CD4-positive, alpha-beta T cell treated with Interleukin-15 for 4 hours (primary cell): ENCODE measurements around the gene BCL2L2.

Experiments
- DNase-seq: peaks from one replicate; pipeline ENCODE4 v3.0.0-alpha.2; 2020; ENCODE audit warnings: low spot score

The BCL2L2 gene

DNA sequence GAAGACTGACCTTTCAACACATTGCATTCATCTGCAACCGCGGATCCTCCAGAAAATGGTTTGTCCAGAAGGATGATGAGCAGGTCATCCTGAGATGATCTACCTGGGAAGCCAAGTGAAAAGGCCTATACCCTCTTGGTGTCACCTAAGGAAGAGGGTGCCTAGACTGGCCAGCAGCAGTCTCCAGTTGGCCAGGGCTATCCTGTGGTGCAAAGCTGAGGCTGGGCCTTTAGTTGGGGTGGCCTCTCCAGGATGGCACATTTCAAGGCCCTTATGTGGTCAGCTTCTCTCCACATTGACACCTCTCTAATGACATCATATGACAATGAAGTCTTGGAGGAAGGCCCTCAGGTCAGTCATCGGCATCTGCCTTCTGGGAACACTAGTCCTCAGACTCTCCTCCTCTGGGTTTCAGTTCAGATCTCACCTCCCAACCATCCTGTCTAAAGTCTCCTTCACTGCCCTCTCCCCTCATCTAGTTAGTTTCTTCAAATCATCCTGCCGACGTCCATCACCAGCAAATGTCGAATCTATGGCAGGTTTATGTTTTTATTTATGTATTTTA, 49.3 kb downstream of the BCL2L2 start:
- DNase-seq, result no peak

DNA sequence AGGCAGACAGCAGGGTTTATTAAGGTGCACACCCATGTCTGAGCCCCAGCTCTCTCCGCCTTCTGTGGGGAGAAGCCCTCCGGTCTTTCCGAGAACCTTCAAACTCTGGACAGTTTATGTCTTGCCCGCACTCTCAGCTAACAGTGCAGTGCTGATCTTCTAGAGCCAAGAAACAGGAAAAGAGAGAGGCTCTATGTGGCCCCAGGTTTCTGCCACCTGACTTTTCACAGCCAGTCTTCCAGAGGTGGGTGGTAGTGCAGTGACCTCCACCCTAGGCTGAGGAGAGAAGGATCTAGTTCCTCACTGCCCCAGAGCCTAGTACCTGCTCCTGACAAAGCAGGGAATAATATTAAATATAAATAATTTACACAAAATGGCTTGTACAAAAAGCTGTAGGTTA, 50.0 kb downstream of the BCL2L2 start:
- DNase-seq, result no peak

- DNase-seq, result no peak
Measured at GRCh38 chr14:23357261-23357660, 50.6 kb downstream of the BCL2L2 start.

GRCh38 chr14:23358042-23358441, 51.4 kb downstream of the BCL2L2 start:
- DNase-seq, result no peak

GRCh38 chr14:23358553-23359166, 52.0 kb downstream of the BCL2L2 start:
- DNase-seq, result no peak

DNA sequence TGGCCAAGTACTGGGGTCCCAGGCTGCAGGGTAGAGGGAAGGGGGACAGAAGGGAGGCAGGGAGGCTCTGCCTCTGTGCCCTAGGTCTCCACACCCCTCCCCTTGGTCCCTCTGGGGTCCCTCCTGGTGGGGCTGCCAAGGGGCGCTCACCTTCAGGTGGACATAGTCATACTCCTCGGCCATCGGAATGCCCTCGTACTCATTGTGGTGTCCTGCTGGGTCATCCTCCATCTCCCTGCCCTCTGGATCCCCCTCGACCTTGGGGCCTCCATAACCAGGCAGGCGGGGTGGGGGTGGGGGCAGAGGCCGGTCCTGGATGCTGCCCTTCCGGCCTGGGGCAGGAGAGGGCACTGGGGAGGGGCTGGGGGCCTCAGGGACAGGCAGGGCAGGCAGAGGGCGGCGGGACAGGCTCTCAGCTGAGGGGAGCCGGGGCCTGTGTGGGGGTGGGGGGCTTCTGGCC, 52.6 kb downstream of the BCL2L2 start:
- no peak for DNase-seq

DNA sequence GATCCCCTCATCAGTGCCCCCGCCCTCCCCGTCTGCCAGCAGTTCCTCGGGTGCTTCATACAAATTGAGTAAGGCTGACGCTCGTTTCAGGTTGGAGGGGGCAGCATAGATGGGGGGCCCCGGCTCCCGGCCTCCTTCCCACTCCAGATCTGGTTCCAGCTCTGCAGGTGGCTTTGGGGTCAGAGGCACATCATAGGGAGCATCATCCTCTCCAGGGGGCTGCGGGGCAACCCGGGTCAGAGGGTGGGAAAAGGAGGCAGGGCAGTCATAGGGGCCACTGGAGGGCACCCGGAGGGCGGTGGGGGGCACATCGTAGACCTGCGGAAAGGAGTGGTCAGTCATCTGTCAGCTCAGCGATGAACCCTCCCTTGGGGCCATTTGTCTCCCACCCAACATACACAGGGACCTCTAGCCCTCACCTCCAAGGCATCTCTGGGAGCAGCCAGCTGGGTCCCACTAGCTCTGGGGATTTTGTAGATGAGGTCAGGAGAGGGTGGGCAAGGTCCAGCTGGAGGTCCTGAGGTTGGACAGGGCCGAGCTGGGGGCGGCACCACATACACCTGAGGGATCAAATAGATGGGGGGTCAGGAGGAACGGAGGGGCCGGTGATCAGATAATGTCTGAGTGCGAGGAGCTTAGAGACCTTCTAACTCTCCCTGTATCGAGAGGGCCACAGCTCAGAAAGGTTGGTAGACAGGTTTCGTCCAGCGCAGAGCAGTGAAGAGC, 53.3 kb downstream of the BCL2L2 start:
- DNase-seq, result no peak

DNA sequence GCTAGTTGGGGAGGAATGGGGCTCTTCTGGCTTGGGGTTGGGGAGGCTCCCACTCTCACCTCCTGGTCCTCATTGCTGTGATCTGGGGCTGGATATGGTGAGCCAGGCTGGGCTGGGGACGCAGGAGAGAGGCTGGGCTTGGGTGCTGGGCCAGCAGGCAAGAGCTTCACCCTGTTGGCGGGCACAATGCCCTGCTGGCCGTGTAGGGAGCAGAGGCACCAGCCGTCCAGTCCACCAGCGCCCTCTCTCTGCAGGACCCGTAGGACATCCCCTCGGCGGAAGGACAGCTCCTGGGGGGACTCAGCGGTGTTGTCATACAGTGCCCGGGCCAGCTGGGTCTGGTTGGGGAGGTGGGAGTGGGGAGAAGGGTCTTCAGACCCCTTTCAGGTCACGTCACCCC, 53.9 kb downstream of the BCL2L2 start:
- no peak for DNase-seq

GRCh38 chr14:23361320-23361719, 54.7 kb downstream of the BCL2L2 start:
- DNase-seq, result no peak
